ENCODE measurements around the gene LOC128125822.

LOC128125822 gene

DNA sequence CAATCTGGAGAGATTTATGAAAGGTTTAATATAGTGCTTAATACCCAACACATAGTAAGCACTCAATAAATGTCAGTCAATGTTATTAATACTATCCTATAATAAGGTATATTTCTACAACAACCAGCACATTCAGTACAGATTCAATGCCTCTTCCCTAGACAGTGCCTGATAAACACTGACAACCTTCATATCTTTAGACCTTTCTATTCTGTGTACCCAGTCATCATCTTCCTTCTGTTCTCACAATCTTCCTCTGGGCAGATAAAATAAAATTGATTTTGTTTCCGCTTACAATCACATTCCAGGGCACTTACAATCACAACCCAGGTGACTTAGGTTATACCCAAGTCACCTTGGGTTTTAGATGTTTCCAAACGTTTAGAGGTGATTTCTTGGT is 11.0 kb upstream of the LOC128125822 start:
- ATAC-seq (no peak), DNase-seq (no peak)
- no peak for TF ChIP-seq POLR2A (IDR thresholded peaks at IDR 0.05)
- TF ChIP-seq, protein P1, sequence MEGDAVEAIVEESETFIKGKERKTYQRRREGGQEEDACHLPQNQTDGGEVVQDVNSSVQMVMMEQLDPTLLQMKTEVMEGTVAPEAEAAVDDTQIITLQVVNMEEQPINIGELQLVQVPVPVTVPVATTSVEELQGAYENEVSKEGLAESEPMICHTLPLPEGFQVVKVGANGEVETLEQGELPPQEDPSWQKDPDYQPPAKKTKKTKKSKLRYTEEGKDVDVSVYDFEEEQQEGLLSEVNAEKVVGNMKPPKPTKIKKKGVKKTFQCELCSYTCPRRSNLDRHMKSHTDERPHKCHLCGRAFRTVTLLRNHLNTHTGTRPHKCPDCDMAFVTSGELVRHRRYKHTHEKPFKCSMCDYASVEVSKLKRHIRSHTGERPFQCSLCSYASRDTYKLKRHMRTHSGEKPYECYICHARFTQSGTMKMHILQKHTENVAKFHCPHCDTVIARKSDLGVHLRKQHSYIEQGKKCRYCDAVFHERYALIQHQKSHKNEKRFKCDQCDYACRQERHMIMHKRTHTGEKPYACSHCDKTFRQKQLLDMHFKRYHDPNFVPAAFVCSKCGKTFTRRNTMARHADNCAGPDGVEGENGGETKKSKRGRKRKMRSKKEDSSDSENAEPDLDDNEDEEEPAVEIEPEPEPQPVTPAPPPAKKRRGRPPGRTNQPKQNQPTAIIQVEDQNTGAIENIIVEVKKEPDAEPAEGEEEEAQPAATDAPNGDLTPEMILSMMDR (IDR thresholded peaks at IDR 0.05): no peak
- Histone ChIP-seq H3K27me3 (no peaks in the 10 kb centered on the region), H3K36me3 (replicated peaks in 1 of 2; ENCODE audit: insufficient read depth in 1 of 2, low read depth in 2 of 2) (no peaks in the 10 kb centered on the region), H3K4me3 (no peak overlapping the region), H3K27ac (peak overlapping the region; percentile 25 to 78 (median 46)), H3K9me3 (no peaks in the 10 kb centered on the region), H3K4me1 (peaks cover 38% of the 10 kb centered on the region)
- intact Hi-C loops (cut with DNase I): no loop called here
- 14 to 22% methylated on average over 2 of the region's 2 CpGs for WGBS, 2 donors

DNA sequence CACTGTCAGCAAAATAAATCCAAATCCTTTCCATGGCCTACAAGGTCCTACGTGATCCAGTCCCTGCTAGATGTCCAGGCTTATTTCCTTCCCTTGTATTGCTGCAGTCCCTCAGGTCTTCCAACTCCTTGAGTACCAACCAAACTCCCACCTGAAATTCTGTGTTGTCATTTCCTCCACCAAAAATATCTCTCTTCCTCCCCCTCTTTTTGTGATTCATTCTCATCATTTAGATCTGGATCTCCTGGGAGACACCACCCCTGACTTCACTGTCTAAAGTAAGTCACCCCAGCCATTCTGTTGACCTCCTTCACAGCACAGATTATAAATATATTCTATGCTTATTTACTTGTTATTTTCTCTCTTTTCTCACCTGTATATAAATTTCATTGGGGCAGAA is 9.0 kb upstream of the LOC128125822 start:
- intact Hi-C loops (cut with DNase I): no loop called here
- 95 to 100% methylated on average over 1 of the region's 1 CpG for WGBS, 2 donors
- Histone ChIP-seq H3K27me3 (no peaks in the 10 kb centered on the region), H3K9me3 (no peaks in the 10 kb centered on the region), H3K27ac (no peak overlapping the region), H3K36me3 (replicated peaks in 1 of 2; ENCODE audit: insufficient read depth in 1 of 2, low read depth in 2 of 2) (no peaks in the 10 kb centered on the region), H3K4me1 (peaks cover 57% of the 10 kb centered on the region), H3K4me3 (no peak overlapping the region)
- TF ChIP-seq POLR2A (IDR thresholded peaks at IDR 0.05): no peak
- ATAC-seq (no peak), DNase-seq (no peak)

DNA sequence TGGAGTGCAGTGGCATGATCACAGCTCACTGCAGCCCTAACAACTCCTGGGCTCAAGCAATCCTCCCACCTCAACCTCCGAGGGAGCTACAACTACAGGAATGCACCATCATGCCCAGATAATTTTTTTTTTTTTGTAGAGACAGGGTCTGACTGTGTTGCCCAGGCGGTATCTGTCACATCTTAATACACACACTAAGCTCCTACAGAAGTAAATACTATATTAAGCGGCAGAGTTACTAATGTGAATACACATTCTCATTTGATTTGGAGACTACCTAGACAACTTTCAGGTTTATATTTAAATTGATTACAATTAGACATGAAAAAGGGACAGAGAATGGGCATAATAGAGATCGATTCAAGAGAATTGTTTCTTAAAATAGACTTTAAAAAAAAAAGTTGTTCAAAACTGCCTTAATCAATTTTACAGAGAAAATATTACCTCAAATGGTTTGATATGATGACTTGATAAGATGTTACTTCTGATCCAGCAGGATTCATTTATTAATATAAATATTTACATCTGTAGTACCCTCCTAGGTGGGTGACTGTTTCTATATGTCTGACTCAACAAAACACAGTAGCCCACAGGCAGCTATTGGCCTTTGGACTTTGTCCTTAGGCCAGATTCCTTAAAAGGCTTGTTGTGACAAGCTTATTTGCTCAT is 7.1 kb upstream of the LOC128125822 start:
- Histone ChIP-seq H3K9me3 (no peaks in the 10 kb centered on the region), H3K4me1 (peaks cover 65% of the 10 kb centered on the region), H3K4me3 (no peak overlapping the region), H3K36me3 (replicated peaks in 1 of 2; ENCODE audit: insufficient read depth in 1 of 2, low read depth in 2 of 2) (no peaks in the 10 kb centered on the region), H3K27ac (peak overlapping the region in 3 of 4 donors; percentile 27 to 71 (median 38)), H3K27me3 (no peaks in the 10 kb centered on the region)
- peak; percentile 72 for ATAC-seq
- 35 to 41% methylated on average over 4 of the region's 4 CpGs for WGBS, 2 donors
- intact Hi-C loops (cut with DNase I): no loop called here
- TF ChIP-seq, protein P1 (IDR thresholded peaks at IDR 0.05): no peak
- no peak for TF ChIP-seq POLR2A (IDR thresholded peaks at IDR 0.05)
- DNase-seq: peak in 2 of 4 donors; percentile 41 to 45

DNA sequence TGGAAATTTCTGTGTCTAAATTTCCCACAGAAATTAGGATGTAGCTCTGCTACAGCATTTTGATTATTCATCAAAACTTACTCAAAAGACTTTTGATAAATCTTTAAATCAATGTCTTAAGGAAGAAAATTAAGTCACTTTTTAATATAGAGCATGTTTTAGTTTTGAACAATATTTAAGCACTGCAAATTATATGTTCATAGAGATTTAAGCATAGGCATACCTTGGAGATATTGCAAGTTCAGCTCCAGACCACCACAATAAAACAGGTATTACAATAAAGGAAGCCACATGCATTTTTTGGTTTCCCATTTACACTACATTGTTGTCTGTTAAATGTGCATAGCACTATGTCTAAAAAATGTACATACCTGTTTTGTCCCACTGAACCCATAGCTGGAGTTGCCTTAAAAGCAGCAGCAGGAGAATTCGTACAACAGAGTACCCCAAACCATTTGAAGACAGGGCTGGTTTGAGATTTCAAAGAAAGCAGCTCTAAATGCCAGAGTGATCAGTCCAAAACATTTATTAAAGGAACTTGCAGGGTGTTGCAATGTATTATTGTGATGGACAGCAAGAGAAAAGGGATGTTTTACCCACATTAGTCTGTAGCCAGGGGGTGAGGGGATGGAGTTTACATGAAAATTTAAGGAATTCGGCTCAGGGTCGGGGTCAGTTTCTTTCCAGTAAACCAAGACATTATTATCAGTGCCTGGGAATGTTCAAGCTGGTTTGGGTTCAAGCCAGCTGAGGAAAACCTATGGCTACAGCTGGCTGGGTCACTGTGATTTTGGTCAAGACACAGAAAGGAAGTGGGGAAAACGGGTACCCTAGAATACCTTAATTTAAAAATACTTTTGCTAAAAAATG is 6.3 kb upstream of the LOC128125822 start:
- ATAC-seq: peak; percentile 8
- TF ChIP-seq POLR2A (IDR thresholded peaks at IDR 0.05): no peak
- TF ChIP-seq, protein P1 (IDR thresholded peaks at IDR 0.05): no peak
- no peak overlapping the region for H3K4me3 ChIP-seq
- no peaks in the 10 kb centered on the region for H3K36me3 ChIP-seq (replicated peaks in 1 of 2; ENCODE audit: insufficient read depth in 1 of 2, low read depth in 2 of 2)
- intact Hi-C loops (cut with DNase I): no loop called here
- H3K27me3 ChIP-seq: no peaks in the 10 kb centered on the region
- no peaks in the 10 kb centered on the region for H3K9me3 ChIP-seq
- H3K4me1 ChIP-seq: peaks cover 65% of the 10 kb centered on the region
- 17 to 18% methylated on average over 4 of the region's 4 CpGs for WGBS, 2 donors
- H3K27ac ChIP-seq: peak overlapping the region in 3 of 4 donors; percentile 27 to 71 (median 38)
- DNase-seq: peak in 1 of 4 donors; percentile 20

DNA sequence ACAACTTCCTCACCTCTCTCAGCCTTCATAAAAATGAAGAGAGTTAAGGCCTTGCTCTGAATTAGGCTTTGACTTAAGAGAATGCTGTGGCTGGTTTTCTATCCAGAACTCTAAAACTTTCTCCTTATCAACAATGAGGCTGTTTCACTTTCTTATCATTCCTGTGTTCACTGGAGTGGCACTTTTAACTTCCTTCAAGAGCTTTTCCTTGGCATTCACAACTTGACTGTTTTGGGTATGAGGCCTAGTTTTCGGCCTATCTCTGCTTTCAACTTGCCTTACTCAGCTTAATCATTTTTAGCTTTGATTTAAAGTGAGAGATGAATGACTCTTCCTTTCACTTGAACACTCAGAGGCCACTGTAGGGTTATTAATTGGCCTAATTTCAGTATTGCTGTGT is 4.3 kb upstream of the LOC128125822 start:
- Histone ChIP-seq H3K4me1 (peaks cover 64% of the 10 kb centered on the region), H3K36me3 (replicated peaks in 1 of 2; ENCODE audit: insufficient read depth in 1 of 2, low read depth in 2 of 2) (no peaks in the 10 kb centered on the region), H3K4me3 (no peak overlapping the region), H3K9me3 (no peaks in the 10 kb centered on the region), H3K27me3 (no peaks in the 10 kb centered on the region), H3K27ac (peak overlapping the region; percentile 3 to 100 (median 35))
- intact Hi-C loops (cut with DNase I): no loop called here
- ATAC-seq: no peak
- 30 to 35% methylated on average over 1 of the region's 1 CpG for WGBS, 2 donors
- TF ChIP-seq POLR2A (IDR thresholded peaks at IDR 0.05): no peak
- TF ChIP-seq, protein P1 (IDR thresholded peaks at IDR 0.05): no peak
- no peak for DNase-seq

Data from body of pancreas (tissue), 4 donors.